GM18873 (cell line): ENCODE measurements around the gene ITGB6.

Source experiments
- ATAC-seq: cut with Tn5 transposase; IDR thresholded peaks from one replicate; pipeline ENCODE4 v1.9.1; 2021; ENCODE audit warnings: mild to moderate bottlenecking, moderate library complexity, moderate number of reproducible peaks; ENCODE audit not compliant: unreplicated experiment, low FRiP score

Gene ITGB6

GRCh38 chr2:160055726-160056108 lies 144.4 kb downstream of the ITGB6 start:
- no peak for ATAC-seq

GRCh38 chr2:160054984-160055725 lies 144.9 kb downstream of the ITGB6 start:
- ATAC-seq: no peak

- ATAC-seq: no peak
Observed at GRCh38 chr2:160053946-160054345, 146.1 kb downstream of the ITGB6 start.

GRCh38 chr2:160052531-160052930 lies 147.5 kb downstream of the ITGB6 start:
- ATAC-seq: no peak

DNA sequence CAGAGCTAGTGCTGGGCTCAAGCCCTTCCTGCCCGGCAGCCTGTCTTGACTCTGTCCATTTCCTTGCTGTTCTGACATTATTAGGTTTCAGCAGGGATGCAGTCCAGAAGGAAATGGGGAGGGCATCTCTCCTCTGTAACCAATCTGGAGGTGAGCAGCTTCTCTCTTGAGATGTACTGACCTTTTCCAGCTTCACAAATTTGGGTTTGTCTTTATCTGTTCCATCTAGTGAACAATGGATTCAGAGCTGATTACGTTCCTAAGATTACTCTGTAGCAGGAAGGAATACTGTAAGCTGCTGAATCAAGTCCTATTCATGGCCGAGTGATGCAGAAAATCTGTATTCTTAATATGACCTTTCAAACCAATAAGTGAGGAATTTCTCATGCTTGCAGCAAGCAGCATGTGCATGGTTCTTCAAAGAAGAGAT lies 148.7 kb downstream of the ITGB6 start:
- ATAC-seq: no peak

DNA sequence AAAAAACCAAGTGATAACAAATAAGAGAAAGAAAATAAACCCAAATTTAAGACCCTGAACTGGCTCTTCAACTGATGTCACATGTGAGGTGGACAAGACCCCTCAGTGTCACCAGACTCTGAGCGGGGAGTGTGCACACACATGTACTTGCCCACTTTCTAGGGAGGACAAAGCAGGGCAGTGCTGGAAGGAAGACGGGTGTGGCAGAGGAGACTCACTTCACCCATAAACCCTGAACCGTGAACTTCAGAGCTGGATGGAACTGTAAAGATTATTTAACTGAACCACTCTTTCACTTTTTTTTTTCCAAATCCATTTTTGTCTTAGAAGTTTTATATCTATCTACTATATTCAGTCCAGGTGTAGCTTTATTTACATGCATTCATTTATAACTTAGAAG lies 149.9 kb downstream of the ITGB6 start:
- ATAC-seq: no peak
